Subcutaneous abdominal adipose tissue (tissue), 5 donors: ENCODE measurements around the gene COX4I1.

Experiments used
- H3K27ac ChIP-seq: one replicate; pipeline ENCODE4 v1.7.0; 2013; ENCODE audit warnings: low read depth, mild to moderate bottlenecking, inconsistent platforms, low read length, moderate library complexity
- H3K27me3 ChIP-seq, 5 donors: one replicate each; pipeline ENCODE4 v1.7.0; 2013; ENCODE audit warnings: low read length in 5 of 5, inconsistent platforms in 1 of 5; ENCODE audit not compliant: control insufficient read depth in 5 of 5, insufficient read depth in 4 of 5
- H3K36me3 ChIP-seq, 5 donors: one replicate each; pipeline ENCODE4 v1.7.0; 2013; ENCODE audit warnings: low read length in 5 of 5; ENCODE audit not compliant: control insufficient read depth in 5 of 5, insufficient read depth in 5 of 5
- H3K4me1 ChIP-seq, 5 donors: one replicate each; pipeline ENCODE4 v1.7.0; 2013; ENCODE audit warnings: low read length in 5 of 5, mild to moderate bottlenecking in 3 of 5, moderate library complexity in 1 of 5; ENCODE audit not compliant: control insufficient read depth in 5 of 5, insufficient read depth in 5 of 5
- H3K4me3 ChIP-seq, 5 donors: one replicate each; pipeline ENCODE4 v1.7.0; 2013; ENCODE audit warnings: low read length in 5 of 5, low read depth in 1 of 5
- H3K9ac ChIP-seq, 5 donors: one replicate each; pipeline ENCODE4 v1.7.0; 2013; ENCODE audit warnings: low read length in 5 of 5, mild to moderate bottlenecking in 4 of 5, moderate library complexity in 3 of 5
- H3K9me3 ChIP-seq, 5 donors: one replicate each; pipeline ENCODE4 v1.7.0; 2013; ENCODE audit warnings: low read length in 5 of 5; ENCODE audit not compliant: control insufficient read depth in 5 of 5
- donor health status: healthy.
- donor health status: healthy.
- donor health status: healthy.
- donor health status: healthy.
- donor health status: healthy.

COX4I1 gene

GRCh38 chr16:85819771-85820170 is 20.3 kb downstream of the COX4I1 start:
- Histone ChIP-seq H3K36me3 (no peaks in the 10 kb centered on the region), H3K4me3 (no peak overlapping the region), H3K4me1 (peaks cover 2 to 24% (median 14%) of the 10 kb centered on the region in 5 donors), H3K9me3 (no peaks in the 10 kb centered on the region), H3K9ac (no peak overlapping the region), H3K27ac (no peak overlapping the region), H3K27me3 (no peaks in the 10 kb centered on the region)

- Histone ChIP-seq H3K27ac (no peak overlapping the region), H3K4me3 (no peak overlapping the region), H3K9me3 (no peaks in the 10 kb centered on the region), H3K27me3 (no peaks in the 10 kb centered on the region), H3K9ac (no peak overlapping the region), H3K36me3 (no peaks in the 10 kb centered on the region), H3K4me1 (peaks cover 2 to 24% (median 14%) of the 10 kb centered on the region in 5 donors)
Measured at GRCh38 chr16:85820604-85821372, 21.3 kb downstream of the COX4I1 start.

GRCh38 chr16:85821390-85822135 is 22.1 kb downstream of the COX4I1 start:
- no peaks in the 10 kb centered on the region for H3K36me3 ChIP-seq
- no peak overlapping the region for H3K4me3 ChIP-seq
- H3K27ac ChIP-seq, result no peak overlapping the region
- no peaks in the 10 kb centered on the region for H3K9me3 ChIP-seq
- no peaks in the 10 kb centered on the region for H3K27me3 ChIP-seq
- H3K9ac ChIP-seq, result no peak overlapping the region
- H3K4me1 ChIP-seq, result peaks cover 0 to 24% (median 14%) of the 10 kb centered on the region in 5 donors

- Histone ChIP-seq H3K27me3 (no peaks in the 10 kb centered on the region), H3K9ac (no peak overlapping the region)
Measured at GRCh38 chr16:85822145-85822544, 22.6 kb downstream of the COX4I1 start.

GRCh38 chr16:85823328-85823920 is 23.9 kb downstream of the COX4I1 start:
- H3K4me1 ChIP-seq, result peaks cover 0 to 24% (median 14%) of the 10 kb centered on the region in 5 donors
- no peak overlapping the region for H3K9ac ChIP-seq
- H3K36me3 ChIP-seq, result no peaks in the 10 kb centered on the region
- H3K4me3 ChIP-seq, result no peak overlapping the region
- no peak overlapping the region for H3K27ac ChIP-seq
- H3K27me3 ChIP-seq, result no peaks in the 10 kb centered on the region
- peaks cover 0 to 2% (median 0%) of the 10 kb centered on the region in 5 donors for H3K9me3 ChIP-seq

More at GRCh38 chr16:85822145-85822544, 22.6 kb downstream of the COX4I1 start:
- Histone ChIP-seq H3K9me3 (peaks cover 0 to 2% (median 0%) of the 10 kb centered on the region in 5 donors), H3K4me1 (peaks cover 0 to 24% (median 14%) of the 10 kb centered on the region in 5 donors), H3K4me3 (no peak overlapping the region), H3K36me3 (no peaks in the 10 kb centered on the region), H3K27ac (no peak overlapping the region)

- H3K36me3 ChIP-seq, result no peaks in the 10 kb centered on the region
- H3K4me1 ChIP-seq, result peaks cover 0 to 22% (median 9%) of the 10 kb centered on the region in 5 donors
- peaks cover 0 to 4% (median 0%) of the 10 kb centered on the region in 5 donors for H3K27me3 ChIP-seq
- peaks cover 0 to 2% (median 0%) of the 10 kb centered on the region in 5 donors for H3K9me3 ChIP-seq
- H3K27ac ChIP-seq, result no peak overlapping the region
- no peak overlapping the region for H3K4me3 ChIP-seq
- no peak overlapping the region for H3K9ac ChIP-seq
Measured at GRCh38 chr16:85824161-85825135, 25.0 kb downstream of the COX4I1 start.

- no peak overlapping the region for H3K27ac ChIP-seq
- no peak overlapping the region for H3K9ac ChIP-seq
- no peak overlapping the region for H3K4me3 ChIP-seq
- no peaks in the 10 kb centered on the region for H3K36me3 ChIP-seq
- H3K4me1 ChIP-seq, result peaks cover 0 to 21% (median 4%) of the 10 kb centered on the region in 5 donors
- peaks cover 0 to 9% (median 7%) of the 10 kb centered on the region in 5 donors for H3K27me3 ChIP-seq
- H3K9me3 ChIP-seq, result peaks cover 0 to 2% (median 0%) of the 10 kb centered on the region in 5 donors
Measured at GRCh38 chr16:85825326-85825725, 25.8 kb downstream of the COX4I1 start.

- H3K36me3 ChIP-seq, result no peaks in the 10 kb centered on the region
- no peak overlapping the region for H3K9ac ChIP-seq
- peaks cover 0 to 9% (median 7%) of the 10 kb centered on the region in 5 donors for H3K27me3 ChIP-seq
- peaks cover 0 to 17% (median 4%) of the 10 kb centered on the region in 5 donors for H3K4me1 ChIP-seq
- peaks cover 0 to 2% (median 0%) of the 10 kb centered on the region in 5 donors for H3K9me3 ChIP-seq
- no peak overlapping the region for H3K27ac ChIP-seq
- H3K4me3 ChIP-seq, result no peak overlapping the region
Measured at GRCh38 chr16:85826686-85827247, 27.3 kb downstream of the COX4I1 start.

GRCh38 chr16:85828166-85828565 is 28.7 kb downstream of the COX4I1 start:
- Histone ChIP-seq H3K36me3 (no peaks in the 10 kb centered on the region), H3K4me1 (peaks cover 2 to 24% (median 10%) of the 10 kb centered on the region in 5 donors), H3K27me3 (peaks cover 2 to 13% (median 9%) of the 10 kb centered on the region in 5 donors), H3K4me3 (no peak overlapping the region), H3K9me3 (peaks cover 0 to 2% (median 0%) of the 10 kb centered on the region in 5 donors), H3K27ac (no peak overlapping the region), H3K9ac (no peak overlapping the region)
